ENCODE data around the gene IGSF3. TPM values are rescaled to one million over a fixed set of nuclear protein-coding genes. Genes with fewer than 3 reads are reported as not detected.
A peak's percentile ranks its signal among the peaks of the same experiment; 100 is the strongest.

The IGSF3 gene
- total and polyA plus RNA-seq, 2 of the 8 experiments (the other 6 are each of a cell fraction or from before 2014, with no cell fraction given), result 30.0 to 32.2 TPM

GRCh38 chr1:116586741-116587143, 80.8 kb downstream of the IGSF3 start:
- Histone ChIP-seq H2BK120ac (replicated peaks; ENCODE audit: low read depth, low read length) (no peak overlapping the region), H3K14ac (ENCODE audit: insufficient read length) (no peak overlapping the region), H2BK20ac (ENCODE audit: low read length) (no peak overlapping the region), H3K27me3 (replicated peaks in 1 of 4; ENCODE audit: control insufficient read depth in 3 of 4, extremely low read depth in 1 of 4, insufficient read depth in 3 of 4, low read length in 3 of 4) (no peaks in the 10 kb centered on the region), H3K18ac (ENCODE audit: extremely low read depth, low read length) (no peak overlapping the region), H3K36me3 (ENCODE audit: control insufficient read depth in 2 of 4, insufficient read depth in 4 of 4, low read length in 3 of 4) (peaks cover 0 to 6% (median 3%) of the 10 kb centered on the region in 4 experiments; a peak in 2 of 8 replicates), H4K20me1 (replicated peaks in 1 of 2; ENCODE audit: control insufficient read depth in 1 of 2, insufficient read depth in 2 of 2, low read length in 2 of 2) (no peaks in the 10 kb centered on the region), H4K5ac (ENCODE audit: insufficient read length, low read depth, low read length) (no peak overlapping the region), H2AFZ (ENCODE audit: low read length) (no peak overlapping the region), H3K4me1 (replicated peaks in 1 of 4; ENCODE audit: control insufficient read depth in 3 of 4, insufficient read depth in 4 of 4, low read length in 3 of 4) (peaks cover 0 to 5% (median 0%) of the 10 kb centered on the region in 4 experiments; a peak in 3 of 7 replicates), H3K79me1 (ENCODE audit: low read depth, low read length) (no peaks in the 10 kb centered on the region), H2AK5ac (ENCODE audit: low read depth, low read length) (no peak overlapping the region), H3K23ac (ENCODE audit: insufficient read length) (no peak overlapping the region), H3K27ac (ENCODE audit: low read depth, low read length) (no peak overlapping the region), H3K4me3 (ENCODE audit: extremely low read depth in 1 of 4, insufficient read depth in 2 of 4, low read depth in 3 of 4, low read length in 4 of 4) (no peak overlapping the region), H3K79me2 (ENCODE audit: control insufficient read depth in 1 of 2, insufficient read depth in 2 of 2, low read length in 2 of 2) (no peaks in the 10 kb centered on the region), H2BK15ac (ENCODE audit: low read length) (no peak overlapping the region), H3K4me2 (ENCODE audit: insufficient read depth in 1 of 2, low read depth in 2 of 2, low read length in 2 of 2) (peak overlapping the region in 1 of 2 experiments; percentile 50; a peak in 3 of 4 replicates), H4K91ac (replicated peaks; ENCODE audit: insufficient read length, low read length) (no peak overlapping the region), H4K8ac (ENCODE audit: extremely low read depth, insufficient read depth, low read length) (no peak overlapping the region), H3K23me2 (ENCODE audit: low read depth, low read length) (no peaks in the 10 kb centered on the region), H3K9me3 (ENCODE audit: insufficient read depth in 2 of 2, low read depth in 1 of 2, low read length in 1 of 2) (no peaks in the 10 kb centered on the region), H3K56ac (replicated peaks; ENCODE audit: insufficient read length, low read depth, low read length) (no peak overlapping the region), H3K9ac (replicated peaks in 1 of 4; ENCODE audit: extremely low read depth in 1 of 4, low read depth in 3 of 4, low read length in 3 of 4) (peak overlapping the region in 1 of 4 experiments; percentile 1; a peak in 1 of 7 replicates), H2BK12ac (ENCODE audit: low read depth, low read length) (no peak overlapping the region), H2BK5ac (ENCODE audit: low read depth, low read length) (no peak overlapping the region), H3K4ac (replicated peaks; ENCODE audit: insufficient read length, low read depth, low read length) (no peak overlapping the region)
- WGBS, 2 experiments (ENCODE audit: extremely low coverage in 1 of 2, insufficient coverage in 1 of 2, insufficient read length in 1 of 2, insufficient replicate concordance in 2 of 2, low coverage in 1 of 2, low lambda C conversion rate in 2 of 2, missing lambda C conversion rate in 1 of 2), result 69% methylated on average over 3 of the region's 3 CpGs; no CpG with 5 or more reads in 1 of the 2 experiments
- DNase-seq (ENCODE audit: low read depth in 1 of 2, low spot score in 2 of 2) (no peak), FAIRE-seq (no peak)
- ChIA-PET POLR2A (ENCODE audit: partially characterized antibody) (no interaction called here), CTCF (ENCODE audit: partially characterized antibody) (interaction anchor here (1.0 to 4.4 kb wide), 4 partner anchors 9 to 14 kb away, joined by 3 to 26 read pairs (median 6); no protein-coding TSS in a partner anchor)
- TF ChIP-seq RXRA (IDR thresholded peaks at IDR 0.05; ENCODE audit: insufficient read depth, low read depth, low read length) (no peak), CREB1 (IDR thresholded peaks at IDR 0.05) (no peak), EGR1 (IDR thresholded peaks at IDR 0.05; ENCODE audit: borderline replicate concordance, low read depth, low read length) (no peak), HDAC2 (IDR thresholded peaks at IDR 0.05; ENCODE audit: borderline replicate concordance in 1 of 2, low read depth in 2 of 2, low read length in 2 of 2) (no peak), RNF2 (IDR thresholded peaks at IDR 0.05; ENCODE audit: borderline replicate concordance, low read depth, low read length, missing control alignments, poor library complexity, severe bottlenecking) (no peak), BRCA1 (IDR thresholded peaks at IDR 0.05; ENCODE audit: low read depth, low read length) (no peak), KDM1A (IDR thresholded peaks at IDR 0.05; ENCODE audit: borderline replicate concordance, low read length) (no peak), JUN (IDR thresholded peaks at IDR 0.05; ENCODE audit: low read depth, low read length) (no peak), RAD21 (IDR thresholded peaks at IDR 0.05 in 1 of 2, conservative IDR thresholded peaks at IDR 0.05 in 1 of 2; ENCODE audit: low read depth in 2 of 2, low read length in 2 of 2) (no peak), POLR2A (IDR thresholded peaks at IDR 0.05; ENCODE audit: control extremely low read depth in 1 of 2, low read depth in 2 of 2, low read length in 2 of 2) (no peak), SIN3A (conservative IDR thresholded peaks at IDR 0.05 in 1 of 2, IDR thresholded peaks at IDR 0.05 in 1 of 2; ENCODE audit: low read depth in 1 of 2, low read length in 2 of 2) (no peak), MAX (IDR thresholded peaks at IDR 0.05) (no peak), EZH2 (IDR thresholded peaks at IDR 0.05; ENCODE audit: low read depth, low read length, severe bottlenecking) (no peak)

All from H1 (cell line).